ENCODE measurements around the gene CCNB2.
A peak's percentile ranks its signal among the peaks of the same experiment; 100 is the strongest.

The CCNB2 gene

DNA sequence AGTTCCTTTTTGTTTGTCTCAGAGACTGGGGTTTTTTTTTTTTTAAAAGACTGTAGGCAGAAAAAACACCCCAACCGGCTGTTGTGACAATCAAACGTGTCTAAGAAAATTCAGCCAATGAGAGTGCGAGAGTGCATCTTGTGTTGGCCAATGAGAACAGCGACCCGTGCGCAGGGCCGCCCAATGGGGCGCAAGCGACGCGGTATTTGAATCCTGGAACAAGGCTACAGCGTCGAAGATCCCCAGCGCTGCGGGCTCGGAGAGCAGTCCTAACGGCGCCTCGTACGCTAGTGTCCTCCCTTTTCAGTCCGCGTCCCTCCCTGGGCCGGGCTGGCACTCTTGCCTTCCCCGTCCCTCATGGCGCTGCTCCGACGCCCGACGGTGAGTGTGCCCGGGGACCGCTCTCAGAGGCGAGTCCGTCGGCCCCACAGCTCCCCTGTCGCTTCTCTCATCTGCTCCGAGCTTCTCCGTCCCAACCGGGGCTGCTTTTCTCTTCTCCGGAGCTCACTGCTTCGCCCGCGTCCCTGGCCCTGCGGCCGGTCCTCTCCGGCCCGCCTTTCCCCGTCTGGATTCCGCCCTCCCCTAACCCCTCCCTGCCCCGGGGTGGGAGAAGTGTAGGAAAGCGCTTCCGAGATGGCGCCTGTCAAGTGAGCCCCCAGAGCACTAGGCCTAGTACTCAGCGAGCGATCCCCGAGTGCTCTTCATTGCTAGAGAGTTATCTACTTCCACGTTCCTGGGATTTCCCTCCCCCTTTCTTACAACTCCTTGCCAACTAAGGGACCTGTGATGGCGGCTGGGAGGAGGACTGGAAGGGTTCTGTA, at the start of gene CCNB2 (continued):
- TF ChIP-seq KLF7 (tag by site-specific recombination; IDR thresholded peaks at IDR 0.05; ENCODE audit: borderline replicate concordance) (no peak), ZFP37 (tag by site-specific recombination; IDR thresholded peaks at IDR 0.05) (peak; percentile 58; the same call in 1 of the 2 replicates), ZBTB20 (tag by site-specific recombination; IDR thresholded peaks at IDR 0.05) (peak; percentile 62), ZNF266 (tag by site-specific recombination; IDR thresholded peaks at IDR 0.05; ENCODE audit: low read depth) (no peak), ZNF394 (tag by site-specific recombination; IDR thresholded peaks at IDR 0.05; ENCODE audit: borderline replicate concordance) (peak; percentile 98), ZNF660 (tag by site-specific recombination; IDR thresholded peaks at IDR 0.05) (no peak), ZNF239 (tag by site-specific recombination; IDR thresholded peaks at IDR 0.05) (no peak), KLF9 (tag by site-specific recombination; IDR thresholded peaks at IDR 0.05; ENCODE audit: low read depth) (peak; percentile 51), ZNF843 (tag by site-specific recombination; IDR thresholded peaks at IDR 0.05) (no peak), ZNF558 (tag by site-specific recombination; IDR thresholded peaks at IDR 0.05) (no peak), ZNF549 (tag by site-specific recombination; IDR thresholded peaks at IDR 0.05) (no peak), ZNF426 (tag by site-specific recombination; IDR thresholded peaks at IDR 0.05) (no peak), ZNF600 (tag by site-specific recombination; IDR thresholded peaks at IDR 0.05) (peak; percentile 35), ZNF776 (tag by site-specific recombination; IDR thresholded peaks at IDR 0.05; ENCODE audit: borderline replicate concordance) (no peak), ZNF548 (tag by site-specific recombination; IDR thresholded peaks at IDR 0.05) (no peak), ZSCAN23 (tag by site-specific recombination; IDR thresholded peaks at IDR 0.05) (peak; percentile 58; the same call in 1 of the 2 replicates), ZNF777 (tag by site-specific recombination; IDR thresholded peaks at IDR 0.05; ENCODE audit: borderline replicate concordance) (peak; percentile 91), ZNF830 (tag by site-specific recombination; IDR thresholded peaks at IDR 0.05; ENCODE audit: low read depth) (no peak), ZBTB17 (tag by site-specific recombination; IDR thresholded peaks at IDR 0.05) (peak; percentile 93), KLF16 (tag by site-specific recombination; IDR thresholded peaks at IDR 0.05) (peak; percentile 44; the same call in 1 of the 2 replicates), ZNF501 (tag by site-specific recombination; IDR thresholded peaks at IDR 0.05) (peak; percentile 64; the same call in 1 of the 2 replicates), ZNF610 (tag by site-specific recombination; IDR thresholded peaks at IDR 0.05; ENCODE audit: borderline replicate concordance) (no peak)
- TF ChIP-seq, protein P1, sequence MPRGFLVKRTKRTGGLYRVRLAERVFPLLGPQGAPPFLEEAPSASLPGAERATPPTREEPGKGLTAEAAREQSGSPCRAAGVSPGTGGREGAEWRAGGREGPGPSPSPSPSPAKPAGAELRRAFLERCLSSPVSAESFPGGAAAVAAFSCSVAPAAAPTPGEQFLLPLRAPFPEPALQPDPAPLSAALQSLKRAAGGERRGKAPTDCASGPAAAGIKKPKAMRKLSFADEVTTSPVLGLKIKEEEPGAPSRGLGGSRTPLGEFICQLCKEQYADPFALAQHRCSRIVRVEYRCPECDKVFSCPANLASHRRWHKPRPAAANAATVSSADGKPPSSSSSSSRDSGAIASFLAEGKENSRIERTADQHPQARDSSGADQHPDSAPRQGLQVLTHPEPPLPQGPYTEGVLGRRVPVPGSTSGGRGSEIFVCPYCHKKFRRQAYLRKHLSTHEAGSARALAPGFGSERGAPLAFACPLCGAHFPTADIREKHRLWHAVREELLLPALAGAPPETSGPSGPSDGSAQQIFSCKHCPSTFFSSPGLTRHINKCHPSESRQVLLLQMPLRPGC (tag by site-specific recombination; IDR thresholded peaks at IDR 0.05) = no peak; the same call in 1 of the 2 replicates
- TF ChIP-seq, protein P2, sequence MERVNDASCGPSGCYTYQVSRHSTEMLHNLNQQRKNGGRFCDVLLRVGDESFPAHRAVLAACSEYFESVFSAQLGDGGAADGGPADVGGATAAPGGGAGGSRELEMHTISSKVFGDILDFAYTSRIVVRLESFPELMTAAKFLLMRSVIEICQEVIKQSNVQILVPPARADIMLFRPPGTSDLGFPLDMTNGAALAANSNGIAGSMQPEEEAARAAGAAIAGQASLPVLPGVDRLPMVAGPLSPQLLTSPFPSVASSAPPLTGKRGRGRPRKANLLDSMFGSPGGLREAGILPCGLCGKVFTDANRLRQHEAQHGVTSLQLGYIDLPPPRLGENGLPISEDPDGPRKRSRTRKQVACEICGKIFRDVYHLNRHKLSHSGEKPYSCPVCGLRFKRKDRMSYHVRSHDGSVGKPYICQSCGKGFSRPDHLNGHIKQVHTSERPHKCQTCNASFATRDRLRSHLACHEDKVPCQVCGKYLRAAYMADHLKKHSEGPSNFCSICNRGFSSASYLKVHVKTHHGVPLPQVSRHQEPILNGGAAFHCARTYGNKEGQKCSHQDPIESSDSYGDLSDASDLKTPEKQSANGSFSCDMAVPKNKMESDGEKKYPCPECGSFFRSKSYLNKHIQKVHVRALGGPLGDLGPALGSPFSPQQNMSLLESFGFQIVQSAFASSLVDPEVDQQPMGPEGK (tag by site-specific recombination; IDR thresholded peaks at IDR 0.05) = peak; percentile 62
- TF ChIP-seq, protein P3, sequence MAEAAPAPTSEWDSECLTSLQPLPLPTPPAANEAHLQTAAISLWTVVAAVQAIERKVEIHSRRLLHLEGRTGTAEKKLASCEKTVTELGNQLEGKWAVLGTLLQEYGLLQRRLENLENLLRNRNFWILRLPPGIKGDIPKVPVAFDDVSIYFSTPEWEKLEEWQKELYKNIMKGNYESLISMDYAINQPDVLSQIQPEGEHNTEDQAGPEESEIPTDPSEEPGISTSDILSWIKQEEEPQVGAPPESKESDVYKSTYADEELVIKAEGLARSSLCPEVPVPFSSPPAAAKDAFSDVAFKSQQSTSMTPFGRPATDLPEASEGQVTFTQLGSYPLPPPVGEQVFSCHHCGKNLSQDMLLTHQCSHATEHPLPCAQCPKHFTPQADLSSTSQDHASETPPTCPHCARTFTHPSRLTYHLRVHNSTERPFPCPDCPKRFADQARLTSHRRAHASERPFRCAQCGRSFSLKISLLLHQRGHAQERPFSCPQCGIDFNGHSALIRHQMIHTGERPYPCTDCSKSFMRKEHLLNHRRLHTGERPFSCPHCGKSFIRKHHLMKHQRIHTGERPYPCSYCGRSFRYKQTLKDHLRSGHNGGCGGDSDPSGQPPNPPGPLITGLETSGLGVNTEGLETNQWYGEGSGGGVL (tag by site-specific recombination; IDR thresholded peaks at IDR 0.05) = peak; percentile 74
- TF ChIP-seq, protein P4, sequence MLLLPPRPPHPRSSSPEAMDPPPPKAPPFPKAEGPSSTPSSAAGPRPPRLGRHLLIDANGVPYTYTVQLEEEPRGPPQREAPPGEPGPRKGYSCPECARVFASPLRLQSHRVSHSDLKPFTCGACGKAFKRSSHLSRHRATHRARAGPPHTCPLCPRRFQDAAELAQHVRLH (tag by site-specific recombination; IDR thresholded peaks at IDR 0.05) = no peak
- TF ChIP-seq, protein P5, sequence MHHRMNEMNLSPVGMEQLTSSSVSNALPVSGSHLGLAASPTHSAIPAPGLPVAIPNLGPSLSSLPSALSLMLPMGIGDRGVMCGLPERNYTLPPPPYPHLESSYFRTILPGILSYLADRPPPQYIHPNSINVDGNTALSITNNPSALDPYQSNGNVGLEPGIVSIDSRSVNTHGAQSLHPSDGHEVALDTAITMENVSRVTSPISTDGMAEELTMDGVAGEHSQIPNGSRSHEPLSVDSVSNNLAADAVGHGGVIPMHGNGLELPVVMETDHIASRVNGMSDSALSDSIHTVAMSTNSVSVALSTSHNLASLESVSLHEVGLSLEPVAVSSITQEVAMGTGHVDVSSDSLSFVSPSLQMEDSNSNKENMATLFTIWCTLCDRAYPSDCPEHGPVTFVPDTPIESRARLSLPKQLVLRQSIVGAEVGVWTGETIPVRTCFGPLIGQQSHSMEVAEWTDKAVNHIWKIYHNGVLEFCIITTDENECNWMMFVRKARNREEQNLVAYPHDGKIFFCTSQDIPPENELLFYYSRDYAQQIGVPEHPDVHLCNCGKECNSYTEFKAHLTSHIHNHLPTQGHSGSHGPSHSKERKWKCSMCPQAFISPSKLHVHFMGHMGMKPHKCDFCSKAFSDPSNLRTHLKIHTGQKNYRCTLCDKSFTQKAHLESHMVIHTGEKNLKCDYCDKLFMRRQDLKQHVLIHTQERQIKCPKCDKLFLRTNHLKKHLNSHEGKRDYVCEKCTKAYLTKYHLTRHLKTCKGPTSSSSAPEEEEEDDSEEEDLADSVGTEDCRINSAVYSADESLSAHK (tag by site-specific recombination; IDR thresholded peaks at IDR 0.05) = no peak
- TF ChIP-seq, protein P6, sequence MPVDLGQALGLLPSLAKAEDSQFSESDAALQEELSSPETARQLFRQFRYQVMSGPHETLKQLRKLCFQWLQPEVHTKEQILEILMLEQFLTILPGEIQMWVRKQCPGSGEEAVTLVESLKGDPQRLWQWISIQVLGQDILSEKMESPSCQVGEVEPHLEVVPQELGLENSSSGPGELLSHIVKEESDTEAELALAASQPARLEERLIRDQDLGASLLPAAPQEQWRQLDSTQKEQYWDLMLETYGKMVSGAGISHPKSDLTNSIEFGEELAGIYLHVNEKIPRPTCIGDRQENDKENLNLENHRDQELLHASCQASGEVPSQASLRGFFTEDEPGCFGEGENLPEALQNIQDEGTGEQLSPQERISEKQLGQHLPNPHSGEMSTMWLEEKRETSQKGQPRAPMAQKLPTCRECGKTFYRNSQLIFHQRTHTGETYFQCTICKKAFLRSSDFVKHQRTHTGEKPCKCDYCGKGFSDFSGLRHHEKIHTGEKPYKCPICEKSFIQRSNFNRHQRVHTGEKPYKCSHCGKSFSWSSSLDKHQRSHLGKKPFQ (tag by site-specific recombination; IDR thresholded peaks at IDR 0.05) = no peak
